NCI-H1105 (cell line): ENCODE results near the gene MRRF.

ENCODE experiments used
- DNase-seq: peaks from one replicate; lab custom pipeline; 2025; lab: John Stamatoyannopoulos, UW

Gene MRRF

DNA sequence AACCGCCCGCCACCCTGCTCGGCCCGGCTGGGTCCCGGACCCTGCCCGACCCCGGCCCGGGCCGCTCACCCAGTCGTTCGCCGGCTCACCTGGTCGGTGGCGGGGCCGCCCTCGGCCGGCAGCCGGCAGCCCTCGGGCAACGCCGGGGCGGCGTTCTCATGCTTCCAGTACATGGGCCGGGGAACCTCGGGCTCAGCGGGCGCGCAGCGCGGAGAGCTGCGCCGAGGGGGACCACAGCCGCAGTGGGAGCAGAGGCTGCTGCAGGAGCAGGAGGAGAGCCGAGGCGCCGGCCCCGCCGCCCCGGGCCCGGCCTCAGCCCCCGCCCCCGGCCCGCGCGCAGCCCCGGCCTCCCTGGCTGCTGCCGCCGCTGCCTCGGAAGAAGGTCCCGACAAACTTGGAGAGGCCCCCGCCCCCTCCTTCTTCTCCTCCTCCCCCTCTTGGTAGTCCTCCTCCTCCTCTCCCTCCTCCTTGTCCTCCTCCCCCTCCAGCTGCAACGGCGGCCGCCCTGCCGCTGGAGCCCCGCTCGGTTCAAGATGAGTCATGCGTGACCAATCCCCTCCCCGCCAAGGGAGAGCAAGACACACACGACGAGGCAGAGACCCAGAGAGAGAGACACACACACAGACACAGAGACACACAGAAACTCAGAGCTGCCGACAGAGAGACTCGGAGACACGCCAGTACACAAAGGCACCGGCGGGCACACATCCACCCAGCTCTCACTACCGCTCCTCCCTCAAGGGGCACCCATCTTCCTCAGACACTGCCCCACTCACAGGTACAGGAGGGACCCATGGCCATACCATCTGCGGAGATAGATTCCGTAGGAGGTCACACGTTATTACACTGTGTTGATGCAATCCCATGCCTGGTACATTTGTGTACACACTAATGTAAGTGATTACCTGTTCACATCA, 35.9 kb upstream of the MRRF start, which contains the start of gene LHX6:
Gene LHX6 (minus strand): TSS at position 390 of the 917 bp plus-strand sequence. CDS start 217 bp downstream, at position 173.
- DNase-seq, result no peak

DNA sequence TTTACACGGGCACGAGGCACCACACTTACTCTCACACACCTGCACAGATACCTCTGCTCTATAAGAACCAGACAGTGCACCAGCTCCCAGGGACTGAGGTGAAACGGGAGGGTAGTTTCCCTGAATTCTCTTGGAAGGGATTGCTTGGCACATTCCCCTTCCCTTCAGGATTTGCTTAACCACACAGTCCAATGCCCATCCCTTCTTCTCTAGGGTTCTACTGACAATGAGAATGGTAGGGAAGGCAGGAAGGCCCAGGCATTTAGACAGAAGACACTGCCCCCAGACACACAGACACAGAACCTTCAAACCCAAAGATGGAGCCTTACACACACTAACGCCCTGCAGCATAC, 35.2 kb upstream of the MRRF start:
- DNase-seq, result no peak

DNA sequence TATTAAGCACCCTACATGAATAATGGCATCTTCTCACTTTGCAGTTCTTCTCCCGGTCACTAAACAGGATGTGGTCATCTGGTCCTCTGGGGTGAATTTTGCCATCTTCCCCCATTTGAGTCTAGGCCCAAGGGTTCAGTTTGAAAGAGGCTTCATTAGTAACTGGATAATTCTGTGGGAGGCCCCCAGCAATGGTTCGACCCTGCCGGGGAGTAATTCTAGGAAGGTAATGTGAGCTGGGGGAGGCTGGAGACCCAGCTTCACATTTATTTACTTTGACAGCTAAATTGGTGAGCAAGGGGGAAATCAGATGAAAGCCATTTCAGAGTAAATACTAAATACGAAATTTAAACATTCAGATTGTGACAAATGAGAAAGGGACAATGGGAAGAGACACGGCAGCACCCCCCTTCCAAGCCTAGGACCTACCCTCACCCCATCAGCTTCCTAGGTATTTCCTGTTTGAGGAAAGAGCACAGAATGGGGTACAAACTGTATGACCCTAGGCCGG, 31.8 kb upstream of the MRRF start:
- no peak for DNase-seq

DNA sequence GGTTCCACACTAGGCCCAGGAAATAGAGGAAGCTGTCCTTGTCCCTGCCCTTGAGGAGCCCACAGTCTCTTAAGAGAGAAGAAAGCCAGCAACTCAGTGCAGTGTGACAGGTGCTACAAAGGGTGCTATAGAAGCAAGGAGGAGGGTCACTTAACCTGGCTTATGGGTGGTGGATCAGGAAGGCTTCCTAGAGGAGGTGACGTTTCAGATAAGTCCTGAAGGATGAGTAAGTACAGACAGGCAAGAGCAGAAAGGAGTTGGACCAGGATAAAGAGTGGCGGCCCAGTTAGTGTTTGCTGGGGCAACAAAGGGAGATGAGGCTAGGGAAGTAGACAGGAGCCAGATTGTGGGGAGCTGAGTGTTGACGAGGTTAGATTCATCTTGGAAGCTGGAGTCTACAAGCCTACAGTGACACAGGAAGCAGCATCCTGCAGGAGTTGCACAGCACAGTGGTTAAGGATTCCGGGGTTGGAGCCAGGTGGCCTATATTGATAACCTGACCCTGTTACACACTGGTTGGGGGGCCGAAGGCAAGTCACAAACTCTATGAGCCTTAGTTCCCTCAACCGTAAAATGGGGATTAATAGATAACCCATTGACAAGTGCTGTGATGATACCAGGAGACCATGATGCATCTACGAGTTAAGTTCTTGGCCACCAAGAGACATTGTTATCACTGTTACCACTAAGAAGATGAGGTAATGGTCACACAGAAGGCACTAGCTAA, 30.5 kb upstream of the MRRF start:
- no peak for DNase-seq

DNA sequence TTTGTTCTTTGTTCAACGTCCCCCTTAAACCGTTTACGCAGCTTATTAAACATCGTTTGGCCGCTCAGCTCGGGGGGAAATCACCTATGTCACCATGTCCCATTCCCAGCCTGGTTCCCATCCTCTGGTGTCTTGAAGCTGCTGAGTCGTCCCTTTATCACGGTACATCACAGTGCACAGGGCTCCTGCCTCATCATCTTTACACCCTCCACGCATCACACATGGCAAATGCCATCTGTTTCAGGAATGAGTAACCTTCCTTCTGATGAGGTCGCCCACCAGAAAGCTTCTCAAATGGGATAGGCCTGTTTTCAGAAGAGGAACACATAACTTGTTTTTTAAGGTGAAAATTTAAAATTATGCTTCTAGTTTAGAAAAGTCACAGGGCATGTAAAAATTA, 28.0 kb upstream of the MRRF start:
- DNase-seq, result no peak

DNA sequence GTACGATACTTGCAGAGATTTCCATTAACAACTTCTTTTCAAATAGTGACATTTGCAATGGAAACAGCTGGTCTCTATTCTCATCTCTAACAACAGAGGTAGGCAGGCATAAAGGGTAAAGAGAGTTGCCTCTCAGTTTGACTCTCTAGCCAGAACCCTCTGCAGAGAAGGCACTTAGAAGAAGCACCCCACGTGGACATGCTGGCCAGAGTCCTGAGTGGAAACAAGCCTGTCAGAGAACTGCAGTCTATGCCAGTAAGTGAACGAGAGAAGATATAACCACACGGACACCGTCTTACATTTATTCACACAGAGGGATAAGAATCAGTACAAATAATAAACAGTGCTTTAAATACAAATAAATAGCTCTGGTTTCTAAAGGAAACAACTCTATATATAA, 25.0 kb upstream of the MRRF start:
- DNase-seq, result no peak

DNA sequence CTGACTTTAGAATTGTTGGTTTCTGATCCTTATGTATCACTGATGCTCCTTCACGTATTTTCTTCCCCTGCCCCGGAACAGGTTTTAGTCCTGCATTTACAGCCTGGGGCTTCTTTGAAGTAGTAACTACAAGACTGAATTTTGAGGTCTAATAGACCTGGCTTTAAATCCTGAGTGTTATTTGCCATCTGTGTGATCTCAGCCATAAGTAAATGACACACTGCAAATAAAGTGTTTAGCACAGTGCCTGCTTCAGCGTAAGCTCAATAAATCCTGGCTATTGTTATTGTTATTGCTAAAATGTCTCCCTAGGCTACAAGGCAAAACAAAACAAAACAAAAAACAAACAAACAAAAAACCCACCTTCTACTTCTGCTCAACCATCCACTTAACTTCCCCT, 20.3 kb upstream of the MRRF start:
- no peak for DNase-seq

DNA sequence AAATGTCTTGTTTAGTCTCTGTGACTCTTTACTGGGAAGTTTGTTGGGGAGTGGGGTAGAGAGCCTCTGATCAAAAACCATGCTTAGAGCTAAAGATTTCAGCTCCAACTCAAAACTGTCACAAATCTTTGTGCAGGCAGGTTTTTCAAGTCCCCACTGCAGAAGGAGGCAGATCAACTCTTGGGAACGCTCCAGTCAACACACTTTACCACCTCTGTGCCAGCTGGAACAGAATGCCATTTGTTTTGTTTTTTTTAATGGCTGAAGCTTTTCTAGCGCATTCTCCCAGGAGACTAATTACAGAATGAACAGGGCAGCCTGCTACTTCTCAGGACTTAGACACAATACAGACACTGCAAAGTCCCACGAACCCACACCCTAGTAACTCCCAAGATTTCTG, 18.0 kb upstream of the MRRF start:
- no peak for DNase-seq

DNA sequence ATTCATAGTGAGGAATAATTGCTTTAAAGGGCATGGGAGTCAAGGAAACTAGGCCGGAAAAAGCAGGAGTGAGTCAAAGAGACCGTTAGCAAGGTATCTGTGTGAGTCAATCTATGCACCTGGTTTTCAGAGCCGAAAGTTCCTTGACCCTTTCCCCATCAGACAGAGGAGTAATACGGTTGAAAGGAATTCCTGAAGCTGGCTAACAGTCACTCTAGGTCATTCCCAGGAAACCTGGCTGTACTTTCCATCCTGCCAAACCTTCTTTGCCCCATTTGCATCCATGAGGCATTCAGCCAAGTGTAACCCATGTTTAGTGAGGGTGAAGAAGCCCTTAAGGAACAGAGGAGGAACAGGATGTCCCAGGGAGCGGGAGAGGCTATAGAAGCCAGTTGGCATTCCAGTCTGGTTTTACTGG, 16.2 kb upstream of the MRRF start:
- DNase-seq, result no peak

DNA sequence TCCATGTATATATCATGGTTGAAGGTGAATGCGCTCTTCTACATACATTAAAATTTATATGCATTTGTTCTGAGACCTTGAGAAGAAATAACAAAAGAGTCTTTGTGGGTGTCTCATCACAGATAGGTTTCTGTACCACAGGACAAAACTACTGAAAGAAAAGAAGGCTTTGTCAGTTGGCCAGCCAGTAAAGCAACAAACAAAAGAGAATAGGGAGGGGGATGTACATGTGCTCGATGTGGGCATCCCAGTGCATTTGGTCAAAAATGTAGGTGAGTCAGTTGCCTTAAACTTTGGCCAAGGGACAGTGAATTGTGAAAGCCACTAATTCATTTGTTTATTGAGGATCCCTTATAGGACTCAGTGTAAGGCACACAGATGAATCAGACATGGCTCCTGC, 13.3 kb upstream of the MRRF start:
- no peak for DNase-seq

DNA sequence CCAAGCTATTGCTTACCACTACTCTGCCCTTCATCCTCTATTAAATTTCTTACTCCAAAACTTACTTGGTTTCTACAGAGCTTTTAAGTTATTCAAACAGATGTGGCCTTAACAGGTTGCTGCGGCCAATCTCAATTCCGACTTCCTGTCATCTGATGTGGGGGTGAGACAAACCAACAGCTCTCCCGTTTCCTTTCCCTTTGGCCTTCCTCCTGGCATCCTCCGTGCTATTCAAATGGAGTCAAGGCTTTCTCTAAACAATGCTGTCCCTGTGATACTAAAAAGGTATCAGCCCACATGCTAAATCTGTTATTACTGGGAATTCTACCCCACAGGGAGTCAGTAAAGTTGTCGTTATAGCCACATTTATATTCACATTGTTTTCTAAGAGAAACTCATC, 11.9 kb upstream of the MRRF start:
- DNase-seq, result no peak

DNA sequence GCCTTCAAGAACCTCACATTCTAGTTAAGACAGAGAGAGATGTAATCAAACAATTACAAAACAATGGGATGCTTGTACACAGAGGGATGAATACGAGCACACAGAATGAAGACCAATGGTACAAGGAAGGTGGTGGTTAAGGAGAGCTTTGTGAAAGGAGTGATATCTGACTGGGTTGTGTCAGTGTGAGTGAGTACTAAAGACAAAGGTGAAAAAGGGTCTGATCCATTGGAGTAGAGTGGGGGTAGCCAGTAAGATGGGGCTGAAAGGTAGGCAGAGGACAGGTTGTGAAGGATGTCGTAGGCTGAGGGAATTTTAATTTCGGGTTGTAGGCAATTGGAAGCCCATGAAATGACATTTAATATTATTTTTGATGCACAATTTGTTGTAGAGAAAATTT, 9.9 kb upstream of the MRRF start:
- no peak for DNase-seq

DNA sequence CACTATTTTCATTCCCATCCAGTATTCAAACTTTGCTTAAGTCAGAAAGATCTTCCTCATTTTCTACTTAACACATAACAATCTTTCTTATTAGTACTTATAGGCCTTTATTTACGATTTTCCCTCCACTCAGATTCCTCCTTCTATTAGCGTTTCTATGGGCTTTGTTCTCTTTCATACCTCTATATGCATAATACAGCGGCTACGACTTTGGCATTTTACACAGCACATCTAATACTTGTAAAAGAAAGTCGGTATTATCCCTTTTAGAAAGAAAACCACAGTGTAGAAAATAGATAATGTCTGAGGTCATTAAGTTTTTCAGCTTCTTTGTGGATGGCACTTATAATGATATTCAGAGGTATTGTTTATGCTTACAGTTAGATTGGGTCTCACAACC, 8.5 kb upstream of the MRRF start:
- no peak for DNase-seq

DNA sequence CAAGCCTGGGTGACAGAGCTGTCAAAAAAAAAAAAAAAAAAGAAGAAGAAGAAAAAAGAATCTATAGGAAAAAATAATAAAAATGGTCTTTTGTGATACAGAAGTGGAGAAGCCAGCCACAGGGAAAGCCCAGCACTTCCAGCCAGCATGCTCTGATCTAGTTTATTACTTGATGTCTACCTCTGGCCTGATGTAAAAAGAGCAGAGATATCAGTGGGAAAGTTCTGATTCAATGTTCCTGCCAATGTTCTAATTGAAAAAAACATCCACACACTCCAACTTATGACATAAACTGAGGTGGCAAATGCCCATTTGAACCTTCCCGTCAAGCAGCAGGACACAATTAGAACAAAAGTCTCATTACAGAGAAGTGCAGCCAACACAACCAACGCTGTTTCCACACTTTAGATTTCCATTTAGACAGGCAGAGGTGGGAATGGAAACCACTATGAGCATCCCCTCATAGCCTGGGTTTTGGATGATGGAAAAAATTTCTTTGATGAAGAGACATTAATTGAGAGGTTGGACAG, 5.7 kb upstream of the MRRF start:
- no peak for DNase-seq

DNA sequence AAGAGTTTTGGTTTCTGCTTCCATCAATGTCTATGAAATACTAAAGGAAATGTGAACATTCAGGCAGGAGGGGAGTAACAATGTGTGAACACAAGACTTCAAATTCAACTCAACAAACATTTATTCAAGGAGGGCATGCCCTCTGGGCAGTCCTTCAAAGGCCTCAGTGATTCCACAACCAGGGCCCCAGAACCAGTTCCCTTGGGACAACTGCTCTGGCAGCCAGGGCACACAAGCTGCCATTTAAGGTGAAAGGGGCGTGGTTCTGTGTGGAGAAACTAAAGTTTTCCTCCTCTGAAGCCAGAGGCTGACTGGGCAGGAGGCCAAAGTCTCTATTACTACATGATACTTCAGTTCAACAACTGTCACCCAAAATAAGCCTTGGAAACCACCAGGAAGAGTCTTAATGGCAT, 3.2 kb upstream of the MRRF start:
- DNase-seq, result peak; percentile 64

DNA sequence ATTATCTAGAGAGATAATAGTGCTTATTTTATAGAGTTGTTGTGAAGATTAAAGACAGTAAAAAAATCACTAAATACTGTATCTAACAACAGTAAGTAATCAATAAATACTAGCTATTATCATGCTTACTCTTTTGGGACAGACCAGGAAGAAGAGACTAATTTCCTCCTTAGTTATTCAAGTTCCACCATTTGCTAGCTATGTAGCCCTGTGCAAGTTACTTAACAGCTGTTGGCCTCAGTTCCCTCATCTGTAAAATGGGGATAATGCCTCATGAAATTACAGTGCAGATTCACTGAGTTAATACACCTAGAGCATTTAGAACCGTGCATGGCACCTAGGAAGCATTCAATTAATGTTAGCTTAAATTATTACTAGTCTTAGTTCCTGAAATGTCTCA, 2.6 kb upstream of the MRRF start:
- no peak for DNase-seq

DNA sequence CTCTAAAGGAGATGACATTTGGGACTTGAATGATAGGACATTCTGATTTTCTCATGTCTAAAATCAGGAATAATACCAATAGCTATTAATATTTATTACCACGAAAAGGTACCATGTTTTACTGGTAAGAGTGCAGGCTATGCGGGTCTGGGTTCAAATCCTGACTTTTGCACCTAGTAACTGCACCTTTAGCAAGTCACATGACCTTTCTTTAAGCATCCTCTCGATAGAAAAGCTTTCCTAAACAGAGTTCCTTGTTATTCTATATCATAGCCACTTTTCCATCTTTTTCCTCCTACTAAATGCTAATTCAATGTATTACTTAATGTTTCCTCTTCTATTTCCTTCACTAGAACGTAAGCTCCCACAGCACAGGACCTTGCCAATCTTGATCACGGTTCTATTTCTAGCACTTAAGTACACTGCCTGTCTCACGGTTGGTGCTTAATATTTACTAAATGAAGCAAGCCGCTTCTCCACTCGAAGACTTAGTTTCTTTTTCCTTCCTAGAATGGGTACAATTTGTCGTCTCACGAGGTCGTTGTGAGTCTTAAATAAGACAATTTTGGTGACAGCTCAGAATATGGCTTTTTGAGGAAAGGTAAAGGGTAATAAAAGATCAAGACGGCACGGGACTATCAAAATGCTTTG, 858 bp upstream of the MRRF start:
- DNase-seq, result no peak

DNA sequence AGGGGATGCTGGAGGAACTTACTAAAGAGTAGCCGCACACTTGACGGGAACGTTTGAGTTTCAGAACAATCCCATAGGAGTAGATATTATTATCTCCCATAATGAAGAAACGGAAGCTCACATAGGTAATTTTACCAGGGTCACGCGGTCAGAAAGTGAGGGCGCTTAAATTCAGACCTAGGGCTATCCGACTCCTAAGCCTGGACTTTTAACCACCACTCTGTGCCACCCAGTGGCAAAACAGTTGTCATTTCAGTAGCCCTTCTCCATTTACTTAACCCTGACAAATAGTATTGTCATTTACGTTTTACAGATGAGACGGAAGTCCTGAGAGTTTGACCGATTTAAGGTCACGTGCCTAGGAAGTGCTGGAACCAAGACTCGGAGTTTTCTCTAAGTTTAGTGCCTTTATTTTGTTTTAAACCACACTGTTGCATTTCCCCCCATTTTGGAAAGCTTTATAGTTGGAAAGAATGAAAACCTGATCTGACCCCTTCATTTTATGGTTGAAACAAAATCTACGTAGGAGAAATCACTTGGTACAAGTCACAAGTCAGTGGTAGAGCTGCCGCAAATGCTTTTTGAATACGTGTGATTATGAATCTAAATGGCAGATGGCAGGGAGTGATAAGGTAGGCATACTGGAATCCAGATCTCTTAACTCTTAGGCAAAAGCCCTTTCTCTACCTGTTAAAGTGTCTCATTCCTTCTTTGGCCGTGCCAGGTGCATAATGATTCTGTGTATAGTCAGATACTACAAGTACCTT, 650 bp downstream of the MRRF start:
- no peak for DNase-seq

DNA sequence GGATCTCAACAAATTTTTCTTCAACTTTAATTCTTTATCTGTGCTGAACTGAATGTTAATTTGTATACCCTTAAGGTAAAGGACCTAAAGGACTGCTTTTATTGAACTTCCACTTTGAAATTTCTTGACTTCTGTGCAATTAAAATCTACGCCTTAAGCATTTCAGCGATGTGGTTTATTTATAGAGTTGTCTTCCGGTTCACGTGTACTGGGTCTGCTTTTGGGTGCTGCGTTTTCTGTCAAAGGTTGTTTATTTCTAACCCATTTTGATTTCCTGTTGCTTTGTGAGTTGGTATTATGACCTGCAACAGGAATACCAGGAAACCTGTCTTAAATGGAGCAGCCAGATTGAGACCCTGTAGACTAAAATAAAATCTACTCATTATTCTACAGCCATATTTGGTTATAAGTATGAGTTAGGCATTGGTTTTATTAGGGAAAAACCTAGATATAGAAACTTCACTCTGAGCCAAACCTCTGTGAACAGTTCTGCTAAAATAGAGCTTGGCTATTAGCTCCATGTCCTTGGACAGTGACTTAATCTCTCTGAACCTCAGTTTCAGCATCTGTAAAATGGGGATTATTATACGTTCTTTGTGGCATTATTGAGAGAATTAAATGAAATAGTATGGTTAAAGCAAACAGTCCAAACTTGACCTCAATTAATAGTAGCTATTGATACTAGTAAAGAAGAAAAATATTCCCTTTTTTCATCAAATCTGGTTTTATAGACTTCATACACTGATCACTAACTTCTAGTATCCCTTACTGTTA, 3.5 kb downstream of the MRRF start:
- DNase-seq, result no peak

DNA sequence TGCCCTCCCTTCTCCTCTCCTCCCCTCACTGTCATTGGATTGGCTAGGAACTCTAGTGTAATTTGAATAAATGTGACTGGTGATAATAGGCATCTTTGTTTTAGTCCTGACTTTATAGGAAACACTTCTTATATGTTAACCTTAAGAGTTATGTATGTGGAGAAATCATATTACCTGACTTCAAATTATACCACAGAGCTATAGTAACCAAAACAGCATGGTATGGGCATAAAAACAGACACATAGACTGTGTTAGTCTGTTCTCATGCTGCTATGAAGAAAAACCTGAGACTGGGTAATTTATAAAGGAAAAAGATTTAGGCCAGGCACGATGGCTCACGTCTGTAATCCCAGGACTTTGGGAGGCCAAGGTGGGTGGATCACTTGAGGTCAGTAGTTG, 9.4 kb downstream of the MRRF start:
- DNase-seq, result no peak

DNA sequence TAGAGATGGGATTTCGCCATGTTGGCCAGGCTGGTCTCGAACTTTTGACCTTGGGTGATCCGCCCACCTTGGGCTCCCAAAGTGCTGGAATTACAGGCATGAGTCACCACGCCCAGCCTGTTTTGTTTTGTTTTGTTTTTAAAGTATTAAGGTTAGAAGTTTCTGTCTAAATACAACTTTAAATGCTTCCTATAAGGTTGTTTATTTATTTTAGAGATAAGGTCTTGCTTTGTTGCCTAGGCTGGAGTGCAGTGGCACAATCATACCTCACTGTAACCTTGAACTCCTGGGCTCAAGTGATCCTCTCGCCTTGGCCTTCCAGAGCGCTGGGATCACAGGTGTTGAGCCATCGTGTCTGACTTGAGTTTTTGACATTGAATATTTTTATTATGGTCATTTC, 11.4 kb downstream of the MRRF start:
- DNase-seq, result no peak
